HepG2 (cell line): ENCODE data around the gene MYCBPAP. TPM values are rescaled to one million over a fixed set of nuclear protein-coding genes. Genes with fewer than 3 reads are reported as not detected.
A peak's percentile ranks its signal among the peaks of the same experiment; 100 is the strongest.

Experiments used
- FLYWCH1 ChIP-seq: sonication (generic); formaldehyde crosslinking; IDR thresholded peaks from 2 replicates; pipeline ENCODE4 v1.8.1; 2023; ENCODE audit warnings: mild to moderate bottlenecking, missing genetic modification reagents
- ISX ChIP-seq: sonication (generic); formaldehyde crosslinking; conservative IDR thresholded peaks from 2 replicates; pipeline ENCODE4 v1.5.0; 2020; ENCODE audit warnings: missing genetic modification reagents
- RNF2 ChIP-seq: fragments of 450-650 bp; conservative IDR thresholded peaks from 2 replicates; pipeline ENCODE4 v1.6.1; 2016; ENCODE audit warnings: low read depth
- SALL2 ChIP-seq: sonication (generic); formaldehyde crosslinking; IDR thresholded peaks from 2 replicates; pipeline ENCODE4 v1.8.1; 2023; ENCODE audit warnings: mild to moderate bottlenecking, missing genetic modification reagents, inconsistent platforms
- U2AF2 ChIP-seq: fragments of 200-400 bp; formaldehyde crosslinking; IDR thresholded peaks from 2 replicates; pipeline ENCODE4 v1.6.1; 2017; ENCODE audit warnings: low read depth, mild to moderate bottlenecking, low read length
- ZBTB4 ChIP-seq: sonication (generic); formaldehyde crosslinking; IDR thresholded peaks from 2 replicates; pipeline ENCODE4 v1.4.0; 2020; ENCODE audit warnings: missing genetic modification reagents, mild to moderate bottlenecking, borderline replicate concordance
- ZHX2 ChIP-seq, 2 experiments: sonication (generic) in 1 of 2; formaldehyde crosslinking in 1 of 2; IDR thresholded peaks; 2 replicates each; pipeline versions ENCODE4 v1.6.1 to v1.9.0; 2014 to 2022; ENCODE audit warnings: antibody characterized with exemption in 1 of 2, borderline replicate concordance in 1 of 2, inconsistent platforms in 1 of 2, low read depth in 1 of 2, missing genetic modification reagents in 1 of 2
- ZNF773 ChIP-seq: sonication (generic); formaldehyde crosslinking; IDR thresholded peaks from 2 replicates; pipeline ENCODE4 v1.4.0; 2020; ENCODE audit warnings: missing genetic modification reagents, borderline replicate concordance
- ZNF891 ChIP-seq: sonication (generic); formaldehyde crosslinking; IDR thresholded peaks from 2 replicates; pipeline ENCODE4 v1.5.0; 2020; ENCODE audit warnings: mild to moderate bottlenecking, missing genetic modification reagents
- polyA plus RNA-seq, 8 experiments: library from polyadenylated mRNA; depleted of rRNA in 3 of 8; stranded (reverse) in 7 of 8; unstranded in 1 of 8; fragments of >200 nt; fragmentation: Illumina TruSeq in 4 of 8; extraction: Trizol in 4 of 8; gene quantifications; 2 replicates each; pipeline versions ENCODE4 v1.2.1 to v1.2.3, GENCODE V29; 2011 to 2016; ENCODE audit warnings: low read depth in 4 of 8, missing spikeins in 1 of 8, mixed read lengths in 1 of 8; ENCODE audit not compliant: insufficient read depth in 1 of 8
- total RNA-seq, 5 experiments: library from RNA; depleted of rRNA; stranded (reverse); fragments of >200 nt; fragmentation: Illumina TruSeq; extraction: Trizol; gene quantifications; 2 replicates each; pipeline ENCODE4 v1.2.3, GENCODE V29; 2016; ENCODE audit warnings: low read depth in 1 of 5
- TF ChIP-seq, protein P1 (sequence below): sonication (generic); formaldehyde crosslinking; IDR thresholded peaks from 2 replicates; pipeline ENCODE4 v1.5.1; 2020; ENCODE audit warnings: missing genetic modification reagents, mild to moderate bottlenecking, borderline replicate concordance
- TF ChIP-seq, protein P2 (sequence below): sonication (generic); IDR thresholded peaks from 2 replicates; pipeline ENCODE4 v1.6.1; 2016; ENCODE audit warnings: low read depth, borderline replicate concordance
- TF ChIP-seq, protein P3 (sequence below): conservative IDR thresholded peaks from 2 replicates; pipeline ENCODE4 v1.6.1; 2018; ENCODE audit warnings: missing genetic modification reagents

The MYCBPAP gene
- total and polyA plus RNA-seq, 2 of the 13 experiments (the other 11 are each of a cell fraction or from before 2014, with no cell fraction given): 0.22 to 0.24 TPM

DNA sequence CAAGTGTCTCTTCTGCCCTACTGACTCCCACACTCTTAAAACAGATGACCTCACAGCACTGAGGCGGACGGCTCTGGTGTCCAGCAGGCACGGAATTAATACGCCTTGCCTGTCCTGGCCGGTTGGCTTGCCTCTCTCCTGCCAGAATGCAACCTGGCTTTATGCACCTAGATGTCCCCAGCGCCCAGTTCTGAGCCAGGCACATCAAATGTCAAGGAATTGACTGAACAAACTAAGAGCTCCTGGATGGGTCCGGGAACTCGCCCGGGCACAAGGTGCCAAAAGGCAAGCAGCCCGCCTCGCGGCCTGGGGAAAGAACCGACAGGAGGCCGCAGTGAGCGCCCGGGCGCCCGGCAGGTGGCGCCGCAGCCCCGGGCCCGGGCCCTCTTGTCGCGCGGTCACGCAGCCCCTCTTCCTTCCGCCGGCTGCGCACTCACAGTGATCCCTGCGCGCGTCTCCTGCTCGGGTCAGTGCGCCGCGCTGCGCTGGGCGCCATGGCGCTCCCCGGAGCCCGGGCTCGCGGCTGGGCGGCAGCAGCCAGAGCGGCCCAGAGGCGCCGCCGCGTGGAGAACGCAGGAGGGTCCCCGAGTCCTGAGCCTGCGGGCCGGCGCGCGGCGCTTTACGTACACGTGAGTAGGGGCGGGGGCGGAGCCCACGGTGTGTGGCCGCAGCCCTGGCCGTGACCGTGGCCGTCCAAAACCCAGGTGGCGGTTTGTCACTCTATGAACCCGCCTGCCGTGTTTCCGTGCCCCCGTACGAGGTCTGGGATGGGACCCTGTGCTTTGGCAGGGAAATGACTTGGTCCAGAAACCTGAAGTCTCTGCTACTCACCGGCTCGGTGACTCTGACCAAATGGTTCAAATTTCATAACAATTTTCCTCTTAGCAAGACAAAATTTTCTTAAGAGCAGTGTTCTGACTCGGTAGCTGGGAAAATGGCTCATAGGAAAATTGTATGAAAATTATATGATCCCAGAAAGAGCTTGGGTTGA lies 29.6 kb upstream of the MYCBPAP start, which contains the start of gene RSAD1 (continued):
- peak; percentile 77 for TF ChIP-seq ZBTB4 (CRISPR knock-in tag)
- TF ChIP-seq RNF2: peak; percentile 88
- peak; percentile 92 for TF ChIP-seq SALL2 (CRISPR knock-in tag)
- TF ChIP-seq U2AF2: peak; percentile 30; the same call in 1 of the 2 replicates
- TF ChIP-seq, protein P1, sequence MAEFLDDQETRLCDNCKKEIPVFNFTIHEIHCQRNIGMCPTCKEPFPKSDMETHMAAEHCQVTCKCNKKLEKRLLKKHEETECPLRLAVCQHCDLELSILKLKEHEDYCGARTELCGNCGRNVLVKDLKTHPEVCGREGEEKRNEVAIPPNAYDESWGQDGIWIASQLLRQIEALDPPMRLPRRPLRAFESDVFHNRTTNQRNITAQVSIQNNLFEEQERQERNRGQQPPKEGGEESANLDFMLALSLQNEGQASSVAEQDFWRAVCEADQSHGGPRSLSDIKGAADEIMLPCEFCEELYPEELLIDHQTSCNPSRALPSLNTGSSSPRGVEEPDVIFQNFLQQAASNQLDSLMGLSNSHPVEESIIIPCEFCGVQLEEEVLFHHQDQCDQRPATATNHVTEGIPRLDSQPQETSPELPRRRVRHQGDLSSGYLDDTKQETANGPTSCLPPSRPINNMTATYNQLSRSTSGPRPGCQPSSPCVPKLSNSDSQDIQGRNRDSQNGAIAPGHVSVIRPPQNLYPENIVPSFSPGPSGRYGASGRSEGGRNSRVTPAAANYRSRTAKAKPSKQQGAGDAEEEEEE: no peak
- TF ChIP-seq, protein P2, sequence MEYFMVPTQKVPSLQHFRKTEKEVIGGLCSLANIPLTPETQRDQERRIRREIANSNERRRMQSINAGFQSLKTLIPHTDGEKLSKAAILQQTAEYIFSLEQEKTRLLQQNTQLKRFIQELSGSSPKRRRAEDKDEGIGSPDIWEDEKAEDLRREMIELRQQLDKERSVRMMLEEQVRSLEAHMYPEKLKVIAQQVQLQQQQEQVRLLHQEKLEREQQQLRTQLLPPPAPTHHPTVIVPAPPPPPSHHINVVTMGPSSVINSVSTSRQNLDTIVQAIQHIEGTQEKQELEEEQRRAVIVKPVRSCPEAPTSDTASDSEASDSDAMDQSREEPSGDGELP: no peak; the same call in 1 of the 2 replicates
- peak; percentile 83 for TF ChIP-seq ZHX2 (IDR thresholded peaks at IDR 0.05; ENCODE audit: low read depth)
- peak; percentile 76; the same call in 1 of the 2 replicates for TF ChIP-seq ZHX2 (CRISPR knock-in tag; IDR thresholded peaks at IDR 0.05; ENCODE audit: borderline replicate concordance)
- 0 out of 2 replicates have a peak, but pooled peaks have one; percentile 70 for TF ChIP-seq ISX (CRISPR knock-in tag)
- no peak for TF ChIP-seq FLYWCH1
- TF ChIP-seq ZNF773: 0 out of 2 replicates have a peak, but pooled peaks have one; percentile 47
- TF ChIP-seq, protein P3, sequence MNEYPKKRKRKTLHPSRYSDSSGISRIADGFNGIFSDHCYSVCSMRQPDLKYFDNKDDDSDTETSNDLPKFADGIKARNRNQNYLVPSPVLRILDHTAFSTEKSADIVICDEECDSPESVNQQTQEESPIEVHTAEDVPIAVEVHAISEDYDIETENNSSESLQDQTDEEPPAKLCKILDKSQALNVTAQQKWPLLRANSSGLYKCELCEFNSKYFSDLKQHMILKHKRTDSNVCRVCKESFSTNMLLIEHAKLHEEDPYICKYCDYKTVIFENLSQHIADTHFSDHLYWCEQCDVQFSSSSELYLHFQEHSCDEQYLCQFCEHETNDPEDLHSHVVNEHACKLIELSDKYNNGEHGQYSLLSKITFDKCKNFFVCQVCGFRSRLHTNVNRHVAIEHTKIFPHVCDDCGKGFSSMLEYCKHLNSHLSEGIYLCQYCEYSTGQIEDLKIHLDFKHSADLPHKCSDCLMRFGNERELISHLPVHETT (CRISPR knock-in tag): peak; percentile 84; the same call in 1 of the 2 replicates
- peak; percentile 76; the same call in 1 of the 2 replicates for TF ChIP-seq ZNF891 (CRISPR knock-in tag)
